Stimulated activated naive CD8-positive, alpha-beta T cell treated with anti-CD3 and anti-CD28 coated beads, Interleukin-15, Interleukin-2, amounts not matched to agents 100 U/mL and 50 U/mL, for 24 hours (primary cell): ENCODE data around the gene HSFX3.
A peak's percentile ranks its signal among the peaks of the same experiment; 100 is the strongest.
"Not testable (repeated sequence)": the region's sequence is repeated elsewhere in the genome, so short reads cannot be mapped to it uniquely, and the experiment has no call there.

Experiments
- ATAC-seq: fragments of 150-1000 bp; cut with Tn5 transposase; one replicate; pipeline ENCODE4 v1.10.0; 2021
- DNase-seq: peaks from one replicate; pipeline ENCODE4 v3.0.0; 2021

Gene HSFX3

DNA sequence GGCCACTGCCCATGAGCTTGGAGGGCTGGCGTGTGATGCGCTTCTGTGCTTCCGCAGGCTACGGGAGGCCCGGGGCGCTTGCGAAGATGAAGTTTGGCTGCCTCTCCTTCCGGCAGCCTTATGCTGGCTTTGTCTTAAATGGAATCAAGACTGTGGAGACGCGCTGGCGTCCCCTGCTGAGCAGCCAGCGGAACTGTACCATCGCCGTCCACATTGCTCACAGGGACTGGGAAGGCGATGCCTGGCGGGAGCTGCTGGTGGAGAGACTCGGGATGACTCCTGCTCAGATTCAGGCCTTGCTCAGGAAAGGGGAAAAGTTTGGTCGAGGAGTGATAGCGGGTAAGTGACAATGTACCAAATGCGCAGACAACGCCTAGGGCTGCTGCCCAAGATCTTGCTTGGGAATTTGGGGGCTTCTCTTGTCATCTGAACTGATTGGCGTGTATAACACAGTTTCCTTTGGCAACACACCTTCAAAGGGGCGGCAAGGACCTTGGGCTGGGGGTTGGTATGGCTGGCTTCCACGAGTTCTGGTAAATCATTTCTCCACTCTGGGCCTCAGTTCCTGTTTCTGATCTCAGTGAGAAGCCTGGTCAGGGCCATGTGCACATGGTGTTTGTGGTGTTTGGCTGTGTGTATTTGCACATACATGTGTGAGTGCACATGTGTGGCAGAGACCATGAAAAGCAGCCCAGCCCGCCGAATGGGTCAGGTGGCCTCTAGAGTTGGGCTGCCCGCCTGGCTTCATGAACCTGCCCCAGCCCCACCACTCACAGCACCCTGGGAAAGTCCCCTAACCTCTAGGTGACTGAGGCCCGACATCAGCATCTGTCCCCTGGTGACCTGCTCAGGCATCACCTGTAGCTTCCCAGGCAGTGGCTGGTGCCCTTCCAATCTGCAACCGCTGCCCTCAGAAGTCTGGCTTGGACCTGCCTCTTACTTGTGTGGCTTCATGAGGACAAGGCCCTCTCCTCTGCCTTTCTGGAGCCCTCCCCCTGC, 3.9 kb downstream of the HSFX3 start:
- ATAC-seq, DNase-seq: not testable (repeated sequence)

DNA sequence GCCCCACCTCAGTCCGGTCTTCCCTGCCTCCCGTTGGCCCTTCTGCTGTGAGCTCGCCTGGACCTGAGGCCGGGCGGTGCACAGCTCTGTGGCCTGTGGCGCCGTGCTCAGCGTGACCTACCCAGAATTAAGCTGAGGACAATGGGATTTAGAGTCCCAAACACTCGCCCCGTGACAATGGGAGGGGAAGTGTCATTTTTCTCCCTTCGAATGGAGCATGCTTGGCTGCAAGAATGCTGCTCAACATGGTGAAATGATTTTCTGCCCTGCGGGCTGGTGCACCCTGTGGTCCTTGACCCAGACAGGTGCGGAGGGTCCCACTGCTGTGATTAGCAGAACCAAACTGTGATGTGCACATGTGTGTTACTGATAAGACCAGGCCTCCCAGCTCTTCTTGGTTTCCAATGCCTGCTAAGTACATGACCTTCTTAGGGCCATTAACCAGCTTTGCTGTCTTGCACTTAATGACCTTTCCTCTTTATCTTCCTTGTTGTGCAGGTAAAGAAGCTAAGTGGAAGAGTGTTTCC, 8.1 kb downstream of the HSFX3 start:
- no peak for ATAC-seq
- DNase-seq = peak; percentile 11

DNA sequence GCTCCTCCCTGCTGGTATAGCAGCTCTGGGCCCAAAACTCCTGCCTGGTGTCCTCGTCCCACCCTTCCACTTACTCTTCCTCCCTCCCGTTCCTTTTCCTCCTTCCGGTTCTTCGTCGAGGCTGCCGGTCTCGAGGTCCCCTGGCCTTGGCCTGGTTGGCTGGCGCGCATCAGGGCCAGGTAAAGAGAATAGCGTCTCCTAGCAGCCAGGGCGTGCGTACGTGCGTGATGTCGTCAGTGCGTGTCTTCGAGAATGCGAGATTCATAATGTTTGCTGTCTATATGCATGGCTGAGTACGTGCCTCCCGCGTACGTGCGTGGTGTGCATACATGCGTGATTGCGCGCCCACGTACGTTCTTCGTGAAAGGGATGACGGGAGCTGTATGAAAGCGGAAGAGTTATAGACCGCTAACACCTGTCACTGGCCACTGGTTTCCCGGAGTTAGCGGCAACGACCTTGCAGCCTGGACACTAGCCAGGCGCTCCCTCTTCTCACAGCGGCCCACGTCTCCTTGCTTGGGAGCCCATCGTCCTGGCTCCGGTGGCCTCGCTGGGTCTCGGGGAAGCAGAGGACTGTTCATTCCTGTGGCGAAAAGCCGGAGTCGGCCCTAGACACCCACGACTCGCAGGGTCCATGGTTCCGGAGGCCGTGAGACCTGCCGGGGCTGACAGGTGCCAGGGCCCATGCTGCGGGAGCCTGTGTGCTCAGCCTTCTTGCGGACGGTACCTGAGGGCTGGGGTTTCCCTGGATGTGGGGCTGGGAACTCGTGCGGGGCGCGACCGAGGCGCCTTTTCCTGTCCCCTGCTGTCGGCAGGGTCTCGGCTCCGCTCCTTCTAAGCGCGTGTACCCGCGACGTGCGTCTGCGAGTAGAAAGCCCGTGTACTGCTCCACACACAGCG, 8.9 kb downstream of the HSFX3 start, which contains the start of gene EOLA1:
TSS of gene EOLA1 (plus strand) at position 392 of the 900 bp plus-strand sequence. CDS start 4,619 bp downstream, outside the sequence.
- DNase-seq (peak; percentile 84), ATAC-seq (peak; percentile 88)

DNA sequence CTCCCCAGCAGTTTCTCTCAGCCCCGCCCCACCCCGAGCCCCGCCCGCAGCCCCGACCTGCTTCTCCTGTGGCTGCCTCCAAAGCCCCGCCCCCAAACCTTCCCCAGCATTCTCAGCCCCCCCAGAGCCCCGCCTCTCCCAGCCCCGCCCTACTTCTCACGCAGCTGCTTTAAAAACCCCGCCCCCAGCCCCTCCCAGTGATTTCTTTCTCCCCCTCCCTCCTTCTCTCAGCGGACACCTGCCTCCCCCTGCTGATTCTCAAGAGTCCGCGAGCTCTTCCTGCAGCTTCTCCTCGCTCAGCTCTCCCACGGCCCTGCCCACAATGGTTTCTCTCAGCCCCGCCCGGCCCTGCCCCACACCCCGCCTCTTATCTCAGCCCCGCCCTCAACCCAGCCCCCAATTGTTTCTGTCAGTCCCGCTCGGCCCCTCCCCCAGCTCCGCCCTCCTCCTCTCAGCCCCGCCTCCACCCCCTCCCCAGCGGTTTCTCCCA, 9.5 kb downstream of the HSFX3 start:
- DNase-seq (peak; percentile 87), ATAC-seq (peak; percentile 59)

DNA sequence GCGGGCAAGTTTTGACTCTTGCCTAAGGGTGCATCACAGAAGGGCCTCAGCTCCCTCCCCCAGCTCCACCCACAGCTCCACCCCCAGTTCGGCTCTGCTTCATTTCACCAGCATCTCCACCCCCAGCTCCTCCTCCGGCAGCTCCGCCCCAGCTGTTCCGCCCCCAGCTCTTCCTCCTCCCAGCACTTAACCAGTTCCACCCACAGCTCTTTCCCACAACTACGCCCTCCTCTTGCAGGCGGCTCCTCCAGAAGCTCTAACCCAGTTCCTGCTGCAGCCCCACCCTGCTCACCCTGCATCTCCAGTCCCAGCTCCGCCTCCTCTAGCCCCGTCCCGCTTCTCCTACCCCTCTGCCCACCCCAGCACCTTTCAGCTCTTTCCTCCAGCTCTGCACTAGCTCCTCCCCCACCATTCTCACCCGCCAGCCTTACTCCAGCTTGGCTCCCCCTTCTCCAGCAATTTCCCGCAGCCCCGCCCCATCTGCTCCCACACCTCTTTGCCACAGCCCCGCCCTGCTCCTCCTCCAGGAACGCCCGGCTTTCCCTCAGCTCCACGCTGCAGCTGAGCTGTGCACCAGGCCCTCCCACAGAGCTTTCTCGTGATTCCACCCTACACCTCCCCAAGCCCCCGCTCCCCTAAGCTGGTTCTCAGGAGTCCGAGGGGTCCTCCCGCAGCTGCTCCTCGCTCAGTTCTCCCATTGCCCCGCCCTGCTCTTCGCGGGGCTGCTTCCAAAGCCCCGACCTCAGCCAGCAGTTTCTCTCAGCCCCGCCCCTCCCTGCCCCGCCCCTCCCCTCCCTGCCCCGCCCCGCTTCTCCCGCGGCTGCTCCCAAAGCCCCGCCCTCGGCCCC, 10.2 kb downstream of the HSFX3 start:
- DNase-seq (peak; percentile 81), ATAC-seq (peak; percentile 41)

DNA sequence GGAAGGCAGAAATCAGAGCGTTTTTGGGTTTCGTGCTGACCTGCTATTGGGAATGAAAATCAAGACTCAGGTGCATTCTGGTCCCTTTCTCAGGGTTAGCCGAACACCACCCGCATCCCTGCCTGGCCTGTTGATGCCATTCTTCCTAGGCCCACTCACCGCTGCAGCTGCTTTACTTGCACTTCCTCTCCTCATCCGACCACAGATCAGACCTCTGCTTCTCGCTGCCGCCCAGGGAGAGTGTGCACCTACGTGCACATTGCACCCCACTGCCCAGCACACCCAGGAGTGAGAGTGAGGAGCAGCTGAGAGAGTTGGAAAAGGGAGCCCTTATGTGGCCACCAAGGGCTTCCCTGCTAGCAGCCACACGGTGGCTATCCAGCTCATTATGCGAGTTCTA, 12.2 kb downstream of the HSFX3 start:
- ATAC-seq = not testable (repeated sequence)

DNA sequence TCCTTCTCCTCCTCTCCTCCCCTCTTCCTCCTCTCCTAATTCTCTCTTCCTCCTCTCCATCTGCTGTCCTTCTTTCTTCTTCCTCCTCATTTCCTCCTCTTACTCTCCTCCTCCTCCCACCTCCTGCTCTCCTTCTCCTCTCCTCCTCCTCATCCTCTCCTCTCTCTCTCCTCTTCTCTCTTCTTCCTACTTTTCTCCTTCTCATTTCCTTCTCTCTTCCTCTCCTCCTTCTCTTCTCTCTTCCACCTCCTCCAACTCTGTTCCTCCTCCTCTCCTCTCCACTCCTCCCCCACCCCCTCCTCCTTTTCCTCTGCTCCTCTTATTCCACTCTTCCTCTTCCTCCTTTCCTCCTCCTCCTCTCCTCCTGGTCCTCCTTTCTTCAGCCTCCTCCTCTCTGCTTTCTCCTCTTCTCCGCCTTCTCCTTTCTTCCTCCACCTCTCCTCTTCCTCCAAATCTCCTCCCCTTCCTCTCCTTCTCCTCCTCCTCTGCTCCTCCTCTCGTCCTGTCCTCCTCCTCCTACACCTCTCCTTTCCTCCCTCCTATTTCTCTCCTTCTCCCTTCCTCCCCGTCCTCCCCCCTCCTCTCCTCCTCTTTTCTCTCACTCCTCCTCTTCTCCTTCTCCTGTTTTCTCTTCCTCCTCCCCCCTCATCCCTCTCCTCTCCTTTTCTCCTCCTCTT, 14.7 kb downstream of the HSFX3 start:
- DNase-seq, ATAC-seq: not testable (repeated sequence)

More for the DNA sequence above, 12.2 kb downstream of the HSFX3 start:
- not testable (repeated sequence) for DNase-seq

DNA sequence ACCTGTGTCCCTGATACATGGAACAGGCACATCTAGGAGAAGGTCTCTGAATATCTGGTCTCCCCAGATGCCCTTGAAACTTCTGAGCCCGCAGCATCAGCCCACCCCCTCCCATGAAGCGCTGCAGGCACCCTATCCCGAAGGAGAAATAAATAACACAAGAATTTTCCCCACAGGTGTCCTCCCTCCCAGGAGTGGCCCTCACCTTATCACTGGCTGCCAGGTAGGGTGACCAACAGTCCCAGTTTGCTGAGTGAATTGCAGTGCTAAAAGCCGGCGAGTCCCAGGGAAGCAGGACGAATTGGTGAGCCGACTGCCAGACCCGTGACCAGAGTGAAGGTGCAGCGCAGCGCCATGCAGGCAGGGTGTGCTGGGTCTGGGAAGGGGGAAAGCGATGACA, 15.7 kb downstream of the HSFX3 start:
- ATAC-seq, DNase-seq: not testable (repeated sequence)

DNA sequence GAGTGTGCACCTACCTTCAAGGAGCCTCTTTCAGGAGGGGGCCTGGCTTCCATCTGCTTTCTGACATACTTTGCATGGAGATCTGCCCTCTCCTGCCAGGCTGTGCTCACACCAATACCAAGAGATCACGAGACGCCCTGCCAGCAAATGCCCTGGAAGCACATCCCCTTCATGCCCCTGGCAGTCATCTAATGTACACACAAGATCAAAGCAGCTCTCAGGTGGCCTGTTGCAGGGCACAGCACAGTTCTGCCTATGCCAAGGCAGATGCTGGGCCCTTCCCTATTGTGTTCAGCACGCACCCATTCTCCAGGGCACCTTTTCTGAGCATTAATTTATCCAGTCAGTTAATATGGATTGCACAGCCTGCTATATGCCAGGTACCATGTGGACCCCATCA, 16.9 kb downstream of the HSFX3 start:
- not testable (repeated sequence) for DNase-seq, ATAC-seq

DNA sequence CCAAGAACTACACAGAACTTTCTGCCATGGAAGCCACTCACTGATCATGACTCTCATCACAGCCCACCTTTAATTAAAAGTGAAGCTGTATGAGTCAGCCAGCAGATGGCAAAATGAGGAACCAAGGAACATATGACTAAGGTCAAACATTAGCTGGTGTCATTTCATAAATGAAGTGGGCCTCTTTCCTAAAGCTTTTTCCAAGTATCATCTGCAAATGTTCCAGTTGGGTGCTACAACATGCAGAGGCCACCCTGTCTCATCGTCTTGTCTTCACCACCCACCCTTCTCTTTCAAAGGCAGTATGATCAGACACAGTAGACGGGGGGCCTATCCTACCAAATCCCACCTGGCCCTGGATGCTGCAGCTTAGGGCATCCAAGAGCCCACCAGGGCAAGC, 18.1 kb downstream of the HSFX3 start:
- no peak for DNase-seq

DNA sequence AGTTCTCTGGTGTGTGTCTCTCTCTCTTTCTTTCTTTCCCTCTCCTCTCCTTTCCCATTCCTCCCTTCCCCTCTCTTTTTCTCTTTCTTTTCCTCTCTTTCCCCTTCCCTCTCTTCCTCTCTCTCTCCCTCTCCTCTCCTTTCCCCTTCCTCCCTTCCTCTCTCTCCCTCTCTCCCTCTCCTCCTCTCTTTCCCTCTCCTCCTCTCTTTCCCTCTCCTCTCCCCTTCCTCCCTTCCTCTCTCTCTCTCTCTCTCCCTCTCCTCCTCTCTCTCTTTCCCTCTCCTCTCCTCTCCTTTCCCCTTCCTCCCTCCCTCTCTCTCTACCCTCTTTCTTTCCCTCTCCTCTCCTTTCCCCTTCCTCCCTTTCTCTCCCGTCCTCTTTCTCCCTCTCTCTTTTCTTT, 21.3 kb downstream of the HSFX3 start:
- no peak for DNase-seq
- ATAC-seq = no peak

More for the DNA sequence above, 18.1 kb downstream of the HSFX3 start:
- peak; percentile 80 for ATAC-seq

DNA sequence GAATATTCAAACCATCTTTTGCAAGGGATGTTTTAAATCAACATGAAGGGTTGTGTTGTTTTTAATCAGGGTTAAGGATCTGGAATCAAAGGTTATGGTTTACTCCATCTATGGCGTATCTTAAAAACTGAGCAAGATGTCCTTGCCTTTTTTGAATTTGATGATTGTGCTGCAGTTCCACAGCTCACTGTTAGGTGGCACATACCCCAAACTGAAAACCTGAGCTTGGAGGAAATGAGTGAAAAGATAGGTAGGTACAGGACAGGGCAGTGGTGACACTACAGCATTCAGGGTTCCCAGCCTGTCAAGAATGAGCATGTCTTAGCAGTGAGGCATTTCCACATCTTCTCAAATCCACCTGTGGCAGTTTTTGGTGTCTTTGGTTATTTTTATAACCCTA, 22.0 kb downstream of the HSFX3 start:
- ATAC-seq = peak; percentile 14
- no peak for DNase-seq

DNA sequence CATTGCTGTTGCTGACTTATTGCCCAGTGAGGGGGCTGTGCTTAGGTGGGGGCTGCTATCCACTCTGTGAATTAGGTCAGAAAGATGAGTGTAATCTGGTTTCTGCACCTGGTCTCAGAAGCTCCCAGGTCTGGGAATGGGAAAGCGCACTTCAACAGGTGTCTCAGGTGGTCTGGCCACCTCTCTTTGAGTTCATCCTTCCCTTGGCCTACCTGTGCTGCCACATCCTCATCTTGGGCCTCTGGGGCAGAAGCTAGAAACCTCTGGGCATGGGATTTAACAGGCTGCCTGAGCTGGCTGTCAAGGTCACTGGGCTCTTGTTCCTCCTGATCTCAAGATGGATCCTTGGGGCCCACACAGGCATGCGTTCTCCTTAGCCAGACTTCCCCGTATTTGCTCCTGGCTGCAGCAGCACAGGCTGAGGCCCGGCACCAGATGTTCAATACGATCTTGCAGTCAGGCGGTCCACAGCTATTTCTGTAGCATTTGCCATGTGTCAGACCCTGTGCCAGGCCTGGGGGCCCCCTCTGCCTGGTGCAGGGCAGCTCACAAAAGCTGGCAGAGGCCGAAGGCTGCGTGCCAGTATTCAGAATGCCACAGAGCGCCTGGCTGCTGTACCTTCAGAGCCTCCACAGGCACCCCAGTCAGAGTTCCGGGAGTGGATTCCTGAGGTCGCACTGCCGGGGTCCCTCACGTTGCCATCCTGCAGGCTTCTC, 23.2 kb downstream of the HSFX3 start:
- ATAC-seq, DNase-seq: not testable (repeated sequence)

DNA sequence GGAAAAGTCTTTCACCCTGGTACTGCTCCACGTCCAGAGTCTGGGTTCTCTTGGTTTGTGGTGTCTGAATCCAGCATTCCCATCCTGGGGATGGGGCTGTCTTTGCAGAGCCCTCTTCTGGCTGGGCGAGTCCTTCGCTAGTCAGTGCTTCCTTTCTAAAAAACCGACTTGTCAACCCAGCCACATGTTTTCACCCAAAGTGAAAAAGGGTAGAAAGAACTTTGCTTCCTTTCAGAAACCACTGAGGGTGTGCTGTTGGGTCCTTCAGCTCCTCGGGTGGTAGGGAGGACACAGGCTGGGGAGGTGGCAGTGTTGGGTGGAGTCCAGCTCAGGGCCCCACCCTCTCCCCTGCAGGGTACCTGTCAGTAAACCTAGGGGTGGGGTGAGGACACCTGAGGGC, 23.8 kb downstream of the HSFX3 start:
- peak; percentile 33 for ATAC-seq
- not testable (repeated sequence) for DNase-seq

DNA sequence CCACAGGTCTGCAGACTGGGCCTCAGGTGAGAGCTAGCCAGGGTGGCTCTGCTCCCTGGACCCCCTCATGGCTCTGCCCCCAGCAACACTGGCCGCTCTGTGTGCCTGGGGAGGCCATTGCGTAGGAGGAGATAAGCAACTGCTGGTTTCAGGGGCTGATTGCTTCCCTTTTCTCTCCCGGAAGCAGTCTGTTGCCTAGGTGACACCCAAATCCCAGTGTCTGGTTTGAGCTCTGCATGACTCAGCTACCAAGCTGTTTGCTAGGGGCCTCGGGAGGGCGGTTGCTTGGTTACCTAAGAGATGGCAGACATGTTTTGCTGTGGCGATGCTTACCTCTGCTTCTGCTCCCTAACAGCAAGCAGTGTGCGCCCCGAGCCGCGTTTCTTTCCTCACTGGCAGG, 24.3 kb downstream of the HSFX3 start:
- DNase-seq = peak; percentile 53

DNA sequence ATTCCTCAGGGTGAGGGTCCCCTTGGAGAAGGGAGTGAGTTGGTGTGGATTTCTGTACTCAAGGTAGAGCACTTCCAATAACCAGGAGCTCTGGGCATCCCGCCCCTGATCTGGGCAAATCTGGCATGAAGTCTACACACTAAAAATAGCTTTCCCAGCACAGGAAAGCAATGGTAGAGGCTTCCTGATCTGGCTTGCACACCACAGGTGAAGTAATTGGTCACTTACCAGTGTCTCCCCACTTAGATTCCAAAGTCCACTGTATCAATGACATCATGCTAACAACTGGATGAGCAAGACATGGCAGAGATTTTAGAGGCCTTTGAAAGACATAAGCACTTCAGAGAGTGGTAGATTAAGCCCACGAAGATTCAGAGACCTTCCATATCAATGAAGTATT, 26.8 kb downstream of the HSFX3 start:
- no peak for ATAC-seq
- no peak for DNase-seq

More for the DNA sequence above, 24.3 kb downstream of the HSFX3 start:
- ATAC-seq = peak; percentile 90

DNA sequence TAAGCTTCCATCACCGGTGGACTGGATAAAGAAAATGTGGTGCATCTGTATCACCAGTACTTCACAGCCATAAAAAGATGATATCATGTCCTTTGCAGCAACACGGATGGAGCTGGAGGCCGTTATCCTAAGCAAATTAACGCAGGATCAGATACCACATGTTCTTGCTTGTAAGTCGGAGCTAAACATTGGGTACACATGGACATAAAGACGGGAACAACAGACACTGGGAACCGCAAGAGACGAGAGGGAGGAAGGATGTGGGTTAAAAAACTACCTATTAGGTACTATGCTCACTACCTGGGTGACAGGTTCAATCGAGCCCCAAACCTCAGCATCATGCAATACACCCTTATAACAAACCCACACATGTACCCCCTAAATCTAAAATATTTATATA, 28.3 kb downstream of the HSFX3 start:
- DNase-seq = no peak
- ATAC-seq = no peak

DNA sequence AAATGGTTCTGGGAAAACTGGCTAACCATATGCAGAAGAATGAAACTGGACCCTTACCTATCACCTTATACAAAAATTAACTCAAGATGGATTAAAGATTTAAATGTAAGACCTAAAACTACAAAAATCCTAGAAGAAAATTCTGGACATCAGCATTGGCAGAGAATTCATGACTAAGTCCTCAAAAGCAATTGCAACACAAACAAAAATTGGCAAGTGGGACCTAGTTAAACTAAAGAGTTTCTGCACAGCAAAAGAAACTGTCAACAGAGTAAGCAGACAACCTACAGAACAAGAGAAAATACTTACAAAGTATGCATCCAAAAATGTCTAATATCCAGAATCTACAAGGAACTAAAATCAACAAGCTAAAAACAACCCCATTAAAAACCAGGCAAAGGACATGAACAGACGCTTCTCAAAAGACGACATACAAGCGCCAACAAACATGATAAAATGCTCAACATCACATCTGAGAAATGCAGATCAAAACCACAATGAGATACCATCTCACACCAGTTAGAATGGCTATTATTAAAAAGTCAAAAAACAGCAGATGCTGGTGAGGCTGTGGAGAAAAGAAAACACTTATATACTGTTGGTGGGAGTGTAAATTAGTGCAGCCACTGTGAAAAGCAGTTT, 29.0 kb downstream of the HSFX3 start:
- not testable (repeated sequence) for DNase-seq, ATAC-seq

DNA sequence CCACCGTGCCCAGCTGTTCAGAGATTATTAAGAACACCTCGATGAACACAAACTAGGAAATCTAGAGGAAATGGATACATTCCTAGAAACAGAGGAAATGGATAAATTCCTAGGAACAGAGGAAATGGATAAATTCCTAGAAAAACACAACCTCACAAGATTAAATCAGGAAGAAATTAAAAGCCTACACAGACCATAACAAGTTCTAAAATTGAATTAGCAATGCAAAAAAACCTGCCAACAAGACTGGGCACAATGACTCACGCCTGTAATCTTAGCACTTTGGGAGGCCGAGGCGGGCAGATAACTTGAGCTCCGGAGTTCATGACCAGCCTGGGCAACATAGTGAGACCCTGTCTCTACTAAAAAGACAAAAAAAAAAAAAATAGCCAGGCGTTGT, 31.5 kb downstream of the HSFX3 start:
- no peak for ATAC-seq
- DNase-seq = no peak
